GM13976 (cell line): ENCODE measurements around the gene DGKB.

Source experiments
- DNase-seq: peaks from one replicate; pipeline ENCODE4 v3.0.0; 2012; ENCODE audit warnings: low spot score
- in situ Hi-C: fragments of 300-500 bp; cut with MboI; formaldehyde crosslinking; loops from one replicate; pipeline ENCODE4 v1.12.0; 2022; ENCODE audit warnings: low sequenced_read_pairs, mixed read lengths, inconsistent platforms; ENCODE audit not compliant: unreplicated experiment
- TF ChIP-seq, protein P1 (sequence below): IDR thresholded peaks from 2 replicates; pipeline ENCODE4 v1.5.1; 2012; ENCODE audit warnings: borderline replicate concordance, mild to moderate bottlenecking; ENCODE audit not compliant: insufficient read depth; ENCODE audit errors: extremely low read depth, missing control alignments, control extremely low read depth

The DGKB gene

DNA sequence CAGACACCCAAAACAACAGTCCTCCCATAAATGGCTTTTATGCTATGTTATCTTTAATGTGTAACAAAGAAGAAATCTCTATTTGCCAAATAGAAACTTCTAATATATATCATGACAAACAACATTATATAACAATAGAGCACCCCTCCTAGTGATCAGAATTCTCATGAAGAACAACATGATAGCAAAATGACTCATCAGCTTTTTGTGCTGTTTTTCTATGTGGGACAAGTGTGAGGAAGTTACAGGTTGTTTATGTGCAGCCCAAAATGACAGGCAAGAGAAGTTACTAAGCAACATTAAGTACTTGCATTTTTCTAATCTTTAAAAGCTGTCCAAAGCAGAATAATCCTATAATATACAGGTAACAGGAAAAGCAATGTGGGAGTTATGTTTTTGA, 7.7 kb downstream of the DGKB start:
- in situ Hi-C loops, result no loop called here
- no peak for DNase-seq
- TF ChIP-seq, protein P1, sequence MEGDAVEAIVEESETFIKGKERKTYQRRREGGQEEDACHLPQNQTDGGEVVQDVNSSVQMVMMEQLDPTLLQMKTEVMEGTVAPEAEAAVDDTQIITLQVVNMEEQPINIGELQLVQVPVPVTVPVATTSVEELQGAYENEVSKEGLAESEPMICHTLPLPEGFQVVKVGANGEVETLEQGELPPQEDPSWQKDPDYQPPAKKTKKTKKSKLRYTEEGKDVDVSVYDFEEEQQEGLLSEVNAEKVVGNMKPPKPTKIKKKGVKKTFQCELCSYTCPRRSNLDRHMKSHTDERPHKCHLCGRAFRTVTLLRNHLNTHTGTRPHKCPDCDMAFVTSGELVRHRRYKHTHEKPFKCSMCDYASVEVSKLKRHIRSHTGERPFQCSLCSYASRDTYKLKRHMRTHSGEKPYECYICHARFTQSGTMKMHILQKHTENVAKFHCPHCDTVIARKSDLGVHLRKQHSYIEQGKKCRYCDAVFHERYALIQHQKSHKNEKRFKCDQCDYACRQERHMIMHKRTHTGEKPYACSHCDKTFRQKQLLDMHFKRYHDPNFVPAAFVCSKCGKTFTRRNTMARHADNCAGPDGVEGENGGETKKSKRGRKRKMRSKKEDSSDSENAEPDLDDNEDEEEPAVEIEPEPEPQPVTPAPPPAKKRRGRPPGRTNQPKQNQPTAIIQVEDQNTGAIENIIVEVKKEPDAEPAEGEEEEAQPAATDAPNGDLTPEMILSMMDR, result no peak

DNA sequence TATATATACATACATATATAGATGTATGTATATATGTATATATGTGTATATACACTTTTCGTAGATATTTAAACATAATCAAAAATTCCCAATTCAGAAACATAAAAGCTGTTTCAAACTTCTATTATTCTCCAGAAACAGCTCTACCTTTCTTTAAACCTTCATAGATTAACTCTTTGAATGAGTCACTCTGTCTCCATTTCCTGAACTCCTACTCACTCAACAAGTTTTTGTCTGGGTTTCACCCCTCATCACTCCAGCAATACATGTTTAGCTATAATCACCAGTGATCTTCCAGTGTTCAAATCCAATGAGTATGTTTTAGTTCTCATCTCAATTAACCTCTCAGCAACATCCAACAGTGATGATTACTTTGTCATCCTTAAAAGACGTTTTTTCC, 9.6 kb downstream of the DGKB start:
- DNase-seq, result no peak
- in situ Hi-C loops, result no loop called here

DNA sequence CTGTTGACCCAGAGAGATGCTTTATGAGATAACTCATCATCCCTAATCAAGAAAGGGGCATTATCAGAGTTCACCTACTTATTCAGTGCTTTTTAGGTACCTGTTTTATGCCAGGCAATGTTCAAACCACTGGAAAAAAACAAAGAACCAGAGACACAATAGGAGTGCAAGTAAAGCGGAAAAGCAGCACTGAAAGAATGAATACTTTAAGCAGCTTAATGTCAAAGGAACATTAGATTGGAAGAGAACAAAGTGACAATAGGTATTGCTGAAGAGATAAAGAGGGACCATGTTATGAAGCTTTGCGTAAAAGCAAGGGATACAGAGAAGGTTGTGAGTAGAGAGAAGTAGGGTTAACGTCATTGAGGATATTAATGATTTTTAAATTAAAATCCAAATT, 11.3 kb downstream of the DGKB start:
- in situ Hi-C loops, result no loop called here
- TF ChIP-seq, protein P1, result no peak
- DNase-seq, result no peak

More for the DNA sequence above, 9.6 kb downstream of the DGKB start:
- TF ChIP-seq, protein P1, result no peak

DNA sequence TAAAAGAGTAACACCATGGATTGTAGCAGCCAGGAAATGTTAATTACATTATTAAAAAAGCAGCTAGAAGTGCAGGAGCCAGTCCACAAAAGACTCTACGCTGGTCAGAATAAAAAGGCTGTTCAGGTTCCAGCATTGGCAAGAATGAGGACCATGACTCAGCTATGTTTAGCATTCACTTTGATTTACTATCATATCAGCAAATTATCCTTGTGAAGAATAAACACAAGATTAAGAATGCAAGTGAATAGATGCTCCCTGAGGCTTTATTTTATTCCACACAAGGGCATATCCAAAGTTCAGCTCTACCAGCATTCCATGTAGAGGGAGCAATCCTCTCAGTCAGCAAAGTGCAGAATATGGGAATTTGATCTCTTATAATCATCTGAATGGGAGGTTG, 13.6 kb downstream of the DGKB start:
- TF ChIP-seq, protein P1, result no peak
- no peak for DNase-seq
- in situ Hi-C loops, result no loop called here

DNA sequence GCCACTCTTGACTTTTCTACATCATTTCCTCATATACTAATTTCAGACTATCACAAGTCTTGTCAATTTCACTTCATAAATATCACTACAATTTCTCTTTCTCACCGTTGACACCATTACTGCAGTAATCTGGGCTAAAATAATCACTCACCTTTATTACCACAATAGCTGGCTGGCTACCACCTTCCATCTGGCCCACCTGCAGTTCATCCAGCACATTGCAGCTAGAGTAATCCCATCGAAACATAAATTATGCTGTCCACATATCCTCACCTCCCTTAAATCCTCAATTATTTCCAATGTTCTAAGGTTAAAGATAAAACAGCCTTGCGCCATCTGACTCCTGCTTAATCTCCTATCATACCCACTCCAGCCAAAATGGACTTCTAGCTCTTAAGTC, 16.0 kb downstream of the DGKB start:
- TF ChIP-seq, protein P1, result no peak
- in situ Hi-C loops, result no loop called here
- no peak for DNase-seq

DNA sequence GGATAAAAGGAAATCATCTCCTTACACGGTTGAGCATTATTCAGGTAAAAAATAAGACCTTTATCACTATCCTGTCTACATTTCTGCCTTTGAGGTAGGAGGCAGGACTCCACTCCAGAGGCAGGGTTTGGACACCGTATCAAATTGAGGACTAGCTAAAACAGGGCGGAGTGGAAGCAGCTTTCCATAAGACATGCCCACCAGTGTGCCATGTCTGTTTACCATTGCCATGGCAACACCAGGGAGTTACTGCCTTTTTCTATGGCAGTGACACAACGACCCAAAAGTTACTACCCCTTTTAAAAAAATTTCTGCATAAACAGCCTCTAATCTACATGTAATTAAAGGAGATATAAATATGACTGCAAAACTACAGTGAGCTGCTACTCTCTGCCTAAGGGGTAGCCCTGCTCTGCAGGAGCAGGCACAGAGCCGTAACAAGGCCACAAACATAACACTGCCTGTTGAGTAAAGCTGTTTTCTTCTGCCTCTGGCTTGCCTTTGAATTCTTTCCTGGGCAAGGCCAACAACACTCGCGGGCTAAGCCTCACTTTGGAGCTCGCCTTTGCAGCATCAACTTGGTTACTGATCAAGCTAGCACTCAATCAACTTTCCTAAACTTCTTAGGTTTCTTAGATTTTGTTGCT, 26.5 kb downstream of the DGKB start:
- no peak for DNase-seq
- in situ Hi-C loops, result no loop called here

More for the DNA sequence above, 26.5 kb downstream of the DGKB start:
- TF ChIP-seq, protein P1, result no peak
